Measurements from ENCODE around the gene NECAB2.

Gene NECAB2

GRCh38 chr16:84045001-84045817 lies 77.2 kb downstream of the NECAB2 start:
- Histone ChIP-seq H3K4me3 (ENCODE audit: low read length) (no peak overlapping the region), H3K9me3 (replicated peaks; ENCODE audit: low read length) (no peaks in the 10 kb centered on the region), H3K4me2 (ENCODE audit: low read length) (no peak overlapping the region), H3K36me3 (ENCODE audit: insufficient read depth, low read length) (peaks cover 5% of the 10 kb centered on the region), H3K9ac (ENCODE audit: low read depth, low read length) (no peak overlapping the region), H3K4me1 (ENCODE audit: control insufficient read depth, insufficient read depth, low read length) (peaks cover 7% of the 10 kb centered on the region), H3K27me3 (ENCODE audit: control insufficient read depth, insufficient read depth, low read length) (peaks cover 23% of the 10 kb centered on the region)

- no peaks in the 10 kb centered on the region for H3K9me3 ChIP-seq (replicated peaks; ENCODE audit: low read length)
- no peak overlapping the region for H3K4me2 ChIP-seq (ENCODE audit: low read length)
- no peak overlapping the region for H3K9ac ChIP-seq (ENCODE audit: low read depth, low read length)
- H3K36me3 ChIP-seq (ENCODE audit: insufficient read depth, low read length), result peaks cover 5% of the 10 kb centered on the region
- no peak overlapping the region for H3K4me3 ChIP-seq (ENCODE audit: low read length)
- peaks cover 2% of the 10 kb centered on the region for H3K4me1 ChIP-seq (ENCODE audit: control insufficient read depth, insufficient read depth, low read length)
- H3K27me3 ChIP-seq (ENCODE audit: control insufficient read depth, insufficient read depth, low read length), result peaks cover 16% of the 10 kb centered on the region
Observed at GRCh38 chr16:84045818-84046470, 77.9 kb downstream of the NECAB2 start.

GRCh38 chr16:84047206-84047605 lies 79.2 kb downstream of the NECAB2 start:
- peaks cover 3% of the 10 kb centered on the region for H3K27me3 ChIP-seq (ENCODE audit: control insufficient read depth, insufficient read depth, low read length)
- H3K4me3 ChIP-seq (ENCODE audit: low read length), result no peak overlapping the region
- H3K36me3 ChIP-seq (ENCODE audit: insufficient read depth, low read length), result peaks cover 7% of the 10 kb centered on the region
- H3K4me2 ChIP-seq (ENCODE audit: low read length), result no peak overlapping the region
- no peaks in the 10 kb centered on the region for H3K9me3 ChIP-seq (replicated peaks; ENCODE audit: low read length)
- H3K4me1 ChIP-seq (ENCODE audit: control insufficient read depth, insufficient read depth, low read length), result no peaks in the 10 kb centered on the region
- H3K9ac ChIP-seq (ENCODE audit: low read depth, low read length), result no peak overlapping the region

DNA sequence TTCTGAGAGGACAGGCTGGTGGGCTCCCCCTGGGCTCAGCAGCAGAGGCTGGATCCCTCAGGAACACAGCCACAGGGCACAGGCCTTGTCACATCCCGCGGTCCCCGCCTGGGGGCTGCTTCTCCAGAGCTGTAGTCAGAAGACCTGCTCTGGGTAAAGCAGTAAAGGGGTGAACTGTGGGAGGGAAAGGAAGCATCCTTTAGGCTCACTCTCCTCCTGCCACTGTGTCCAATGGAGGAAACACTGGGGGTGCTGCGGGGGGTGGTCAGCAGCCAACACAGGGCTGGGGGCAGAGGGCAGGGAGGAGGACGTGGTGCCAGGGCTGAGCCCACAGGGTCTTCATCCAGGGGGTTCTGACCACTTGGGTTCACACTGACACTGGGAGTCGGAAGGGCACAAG lies 79.6 kb downstream of the NECAB2 start:
- Histone ChIP-seq H3K4me3 (ENCODE audit: low read length) (no peak overlapping the region), H3K4me1 (ENCODE audit: control insufficient read depth, insufficient read depth, low read length) (no peaks in the 10 kb centered on the region), H3K9ac (ENCODE audit: low read depth, low read length) (no peak overlapping the region), H3K4me2 (ENCODE audit: low read length) (no peak overlapping the region), H3K9me3 (replicated peaks; ENCODE audit: low read length) (no peaks in the 10 kb centered on the region), H3K27me3 (ENCODE audit: control insufficient read depth, insufficient read depth, low read length) (peaks cover 3% of the 10 kb centered on the region), H3K36me3 (ENCODE audit: insufficient read depth, low read length) (peaks cover 11% of the 10 kb centered on the region)

DNA sequence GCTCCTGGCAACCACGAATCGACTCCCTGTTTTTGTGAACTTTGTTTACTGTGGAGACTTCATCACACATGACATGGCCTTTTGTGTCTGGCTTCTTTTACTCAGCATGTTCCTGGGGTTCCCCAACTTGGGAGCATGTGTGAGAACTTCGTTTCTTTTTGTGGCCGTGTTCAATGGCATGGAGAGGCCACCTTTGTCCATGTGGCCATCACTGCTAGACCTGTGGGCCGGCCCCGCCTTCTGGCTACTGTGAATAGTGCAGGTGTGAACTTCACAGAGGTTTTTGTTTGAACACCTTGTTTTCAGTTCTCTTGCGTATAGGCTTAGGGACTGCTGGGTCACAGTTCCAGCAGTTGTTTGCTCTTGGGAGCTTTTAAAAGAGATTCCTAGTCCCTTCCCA lies 80.2 kb downstream of the NECAB2 start:
- Histone ChIP-seq H3K9me3 (replicated peaks; ENCODE audit: low read length) (no peaks in the 10 kb centered on the region), H3K4me2 (ENCODE audit: low read length) (no peak overlapping the region), H3K4me3 (ENCODE audit: low read length) (no peak overlapping the region), H3K4me1 (ENCODE audit: control insufficient read depth, insufficient read depth, low read length) (no peaks in the 10 kb centered on the region), H3K36me3 (ENCODE audit: insufficient read depth, low read length) (peaks cover 15% of the 10 kb centered on the region), H3K9ac (ENCODE audit: low read depth, low read length) (no peak overlapping the region), H3K27me3 (ENCODE audit: control insufficient read depth, insufficient read depth, low read length) (no peaks in the 10 kb centered on the region)

DNA sequence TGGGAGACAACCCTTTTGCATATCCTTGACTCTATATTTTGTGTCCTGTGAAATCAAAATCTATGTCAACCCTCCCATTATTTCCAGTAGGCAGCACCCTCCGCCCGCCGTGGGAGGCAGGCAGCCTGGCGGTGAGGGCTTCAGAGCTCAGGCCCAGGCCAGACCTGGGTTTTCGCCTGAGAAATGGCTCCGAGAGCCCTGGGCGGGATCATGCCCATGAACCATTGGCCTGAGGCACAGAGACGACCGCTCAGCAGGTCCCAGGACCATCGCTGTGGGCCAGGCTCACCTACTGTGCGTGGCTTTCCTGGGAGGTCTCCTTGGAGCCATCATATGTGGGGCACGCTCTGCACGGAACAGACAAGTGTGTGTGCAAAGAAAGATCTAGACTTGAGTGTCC lies 80.8 kb downstream of the NECAB2 start:
- Histone ChIP-seq H3K4me1 (ENCODE audit: control insufficient read depth, insufficient read depth, low read length) (no peaks in the 10 kb centered on the region), H3K36me3 (ENCODE audit: insufficient read depth, low read length) (peaks cover 20% of the 10 kb centered on the region), H3K9me3 (replicated peaks; ENCODE audit: low read length) (no peaks in the 10 kb centered on the region), H3K4me2 (ENCODE audit: low read length) (no peak overlapping the region), H3K27me3 (ENCODE audit: control insufficient read depth, insufficient read depth, low read length) (no peaks in the 10 kb centered on the region), H3K4me3 (ENCODE audit: low read length) (no peak overlapping the region), H3K9ac (ENCODE audit: low read depth, low read length) (no peak overlapping the region)

- no peaks in the 10 kb centered on the region for H3K27me3 ChIP-seq (ENCODE audit: control insufficient read depth, insufficient read depth, low read length)
- H3K4me1 ChIP-seq (ENCODE audit: control insufficient read depth, insufficient read depth, low read length), result no peaks in the 10 kb centered on the region
- H3K36me3 ChIP-seq (ENCODE audit: insufficient read depth, low read length), result peaks cover 25% of the 10 kb centered on the region
- H3K4me2 ChIP-seq (ENCODE audit: low read length), result no peak overlapping the region
- no peak overlapping the region for H3K4me3 ChIP-seq (ENCODE audit: low read length)
- no peak overlapping the region for H3K9ac ChIP-seq (ENCODE audit: low read depth, low read length)
- no peaks in the 10 kb centered on the region for H3K9me3 ChIP-seq (replicated peaks; ENCODE audit: low read length)
Observed at GRCh38 chr16:84049403-84050060, 81.5 kb downstream of the NECAB2 start.

DNA sequence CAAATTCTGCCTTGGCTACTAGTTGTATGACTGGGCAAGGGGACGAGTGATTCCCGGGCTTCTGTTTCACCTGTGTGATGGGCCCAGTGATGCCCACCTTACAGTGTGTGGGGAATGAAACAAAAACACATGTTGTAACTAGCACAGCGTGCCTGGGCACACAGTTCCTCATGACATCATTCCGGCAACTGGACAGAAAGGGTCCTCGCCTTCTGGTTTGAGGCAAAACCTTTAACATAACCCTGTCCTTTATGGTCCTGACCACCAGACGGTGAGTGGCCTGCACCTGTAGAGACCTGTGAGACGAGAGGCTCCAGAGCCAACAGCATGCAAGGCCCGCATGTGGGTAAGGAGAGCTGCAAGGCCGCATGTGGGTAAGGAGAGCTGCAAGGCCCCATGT lies 82.3 kb downstream of the NECAB2 start:
- H3K9me3 ChIP-seq (replicated peaks; ENCODE audit: low read length), result no peaks in the 10 kb centered on the region
- no peaks in the 10 kb centered on the region for H3K27me3 ChIP-seq (ENCODE audit: control insufficient read depth, insufficient read depth, low read length)
- H3K36me3 ChIP-seq (ENCODE audit: insufficient read depth, low read length), result peaks cover 33% of the 10 kb centered on the region
- no peak overlapping the region for H3K4me2 ChIP-seq (ENCODE audit: low read length)
- no peak overlapping the region for H3K4me3 ChIP-seq (ENCODE audit: low read length)
- no peaks in the 10 kb centered on the region for H3K4me1 ChIP-seq (ENCODE audit: control insufficient read depth, insufficient read depth, low read length)
- no peak overlapping the region for H3K9ac ChIP-seq (ENCODE audit: low read depth, low read length)

GRCh38 chr16:84052071-84052622 lies 84.1 kb downstream of the NECAB2 start:
- no peak overlapping the region for H3K9ac ChIP-seq (ENCODE audit: low read depth, low read length)
- H3K27me3 ChIP-seq (ENCODE audit: control insufficient read depth, insufficient read depth, low read length), result no peaks in the 10 kb centered on the region
- no peaks in the 10 kb centered on the region for H3K4me1 ChIP-seq (ENCODE audit: control insufficient read depth, insufficient read depth, low read length)
- peaks cover 49% of the 10 kb centered on the region for H3K36me3 ChIP-seq (ENCODE audit: insufficient read depth, low read length)
- H3K9me3 ChIP-seq (replicated peaks; ENCODE audit: low read length), result no peaks in the 10 kb centered on the region
- H3K4me3 ChIP-seq (ENCODE audit: low read length), result no peak overlapping the region
- H3K4me2 ChIP-seq (ENCODE audit: low read length), result no peak overlapping the region

All from skeletal muscle satellite cell (primary cell).